Measurements from ENCODE around the gene ARVCF.

Gene ARVCF

GRCh38 chr22:19981961-19982920 is 34.4 kb downstream of the ARVCF start:
- no peak overlapping the region for H3K27ac Mint-ChIP-seq
- no peaks in the 10 kb centered on the region for H3K36me3 Mint-ChIP-seq
- H3K9me3 Mint-ChIP-seq: no peaks in the 10 kb centered on the region
- H3K4me3 Mint-ChIP-seq: no peak overlapping the region
- no peaks in the 10 kb centered on the region for H3K4me1 Mint-ChIP-seq
- H3K27me3 Mint-ChIP-seq: no peaks in the 10 kb centered on the region

GRCh38 chr22:19981171-19981960 is 35.3 kb downstream of the ARVCF start:
- Mint-ChIP-seq H3K36me3 (no peaks in the 10 kb centered on the region), H3K9me3 (no peaks in the 10 kb centered on the region), H3K4me1 (no peaks in the 10 kb centered on the region), H3K4me3 (no peak overlapping the region), H3K27me3 (no peaks in the 10 kb centered on the region), H3K27ac (no peak overlapping the region)

- no peaks in the 10 kb centered on the region for H3K9me3 Mint-ChIP-seq
- H3K27ac Mint-ChIP-seq: no peak overlapping the region
- no peaks in the 10 kb centered on the region for H3K36me3 Mint-ChIP-seq
- H3K27me3 Mint-ChIP-seq: no peaks in the 10 kb centered on the region
- no peak overlapping the region for H3K4me3 Mint-ChIP-seq
- H3K4me1 Mint-ChIP-seq: no peaks in the 10 kb centered on the region
These were observed 35.9 kb downstream of the ARVCF start for GRCh38 chr22:19980766-19981165.

- H3K9me3 Mint-ChIP-seq: no peaks in the 10 kb centered on the region
- no peaks in the 10 kb centered on the region for H3K36me3 Mint-ChIP-seq
- H3K4me3 Mint-ChIP-seq: no peak overlapping the region
- peaks cover 6% of the 10 kb centered on the region for H3K4me1 Mint-ChIP-seq
- no peaks in the 10 kb centered on the region for H3K27me3 Mint-ChIP-seq
- no peak overlapping the region for H3K27ac Mint-ChIP-seq
These were observed 36.7 kb downstream of the ARVCF start for GRCh38 chr22:19979712-19980493.

- H3K27me3 Mint-ChIP-seq: no peaks in the 10 kb centered on the region
- H3K9me3 Mint-ChIP-seq: no peaks in the 10 kb centered on the region
- no peak overlapping the region for H3K27ac Mint-ChIP-seq
- peaks cover 9% of the 10 kb centered on the region for H3K4me1 Mint-ChIP-seq
- H3K4me3 Mint-ChIP-seq: no peak overlapping the region
- no peaks in the 10 kb centered on the region for H3K36me3 Mint-ChIP-seq
These were observed 37.9 kb downstream of the ARVCF start for GRCh38 chr22:19978748-19979147.

GRCh38 chr22:19977296-19978243 is 39.1 kb downstream of the ARVCF start:
- Mint-ChIP-seq H3K27me3 (no peaks in the 10 kb centered on the region), H3K4me1 (peaks cover 9% of the 10 kb centered on the region), H3K27ac (no peak overlapping the region), H3K9me3 (no peaks in the 10 kb centered on the region), H3K36me3 (no peaks in the 10 kb centered on the region), H3K4me3 (no peak overlapping the region)

GRCh38 chr22:19976671-19977070 is 40.0 kb downstream of the ARVCF start:
- no peak overlapping the region for H3K4me3 Mint-ChIP-seq
- peaks cover 9% of the 10 kb centered on the region for H3K4me1 Mint-ChIP-seq
- no peaks in the 10 kb centered on the region for H3K27me3 Mint-ChIP-seq
- no peak overlapping the region for H3K27ac Mint-ChIP-seq
- H3K36me3 Mint-ChIP-seq: no peaks in the 10 kb centered on the region
- H3K9me3 Mint-ChIP-seq: no peaks in the 10 kb centered on the region

- H3K36me3 Mint-ChIP-seq: no peaks in the 10 kb centered on the region
- H3K4me1 Mint-ChIP-seq: peaks cover 12% of the 10 kb centered on the region
- H3K27me3 Mint-ChIP-seq: no peaks in the 10 kb centered on the region
- H3K4me3 Mint-ChIP-seq: no peak overlapping the region
- no peak overlapping the region for H3K27ac Mint-ChIP-seq
- no peaks in the 10 kb centered on the region for H3K9me3 Mint-ChIP-seq
These were observed 41.0 kb downstream of the ARVCF start for GRCh38 chr22:19975707-19976035.

GRCh38 chr22:19974935-19975706 is 41.5 kb downstream of the ARVCF start:
- Mint-ChIP-seq H3K36me3 (no peaks in the 10 kb centered on the region), H3K27me3 (no peaks in the 10 kb centered on the region), H3K4me3 (no peak overlapping the region), H3K9me3 (no peaks in the 10 kb centered on the region), H3K4me1 (peaks cover 15% of the 10 kb centered on the region), H3K27ac (peak overlapping the region; percentile 39)

- H3K4me3 Mint-ChIP-seq: no peak overlapping the region
- H3K27me3 Mint-ChIP-seq: no peaks in the 10 kb centered on the region
- peaks cover 15% of the 10 kb centered on the region for H3K4me1 Mint-ChIP-seq
- no peaks in the 10 kb centered on the region for H3K9me3 Mint-ChIP-seq
- H3K36me3 Mint-ChIP-seq: no peaks in the 10 kb centered on the region
- H3K27ac Mint-ChIP-seq: no peak overlapping the region
These were observed 42.3 kb downstream of the ARVCF start for GRCh38 chr22:19974268-19974861.

- Mint-ChIP-seq H3K4me1 (peaks cover 15% of the 10 kb centered on the region), H3K27ac (no peak overlapping the region), H3K4me3 (no peak overlapping the region), H3K36me3 (no peaks in the 10 kb centered on the region), H3K27me3 (no peaks in the 10 kb centered on the region), H3K9me3 (no peaks in the 10 kb centered on the region)
These were observed 42.9 kb downstream of the ARVCF start for GRCh38 chr22:19973551-19974267.

- H3K27me3 Mint-ChIP-seq: no peaks in the 10 kb centered on the region
- H3K9me3 Mint-ChIP-seq: no peaks in the 10 kb centered on the region
- H3K4me1 Mint-ChIP-seq: peaks cover 15% of the 10 kb centered on the region
- no peaks in the 10 kb centered on the region for H3K36me3 Mint-ChIP-seq
- no peak overlapping the region for H3K4me3 Mint-ChIP-seq
- H3K27ac Mint-ChIP-seq: no peak overlapping the region
These were observed 43.7 kb downstream of the ARVCF start for GRCh38 chr22:19972652-19973550.
